ENCODE data around the gene TMEM204.

- TF ChIP-seq POLR2A (IDR thresholded peaks at IDR 0.05) (no peak), CTCF (IDR thresholded peaks at IDR 0.05) (no peak)
Observed at GRCh38 chr16:1580256-1580655, 46.8 kb downstream of the TMEM204 start.

Measured in transverse colon (tissue), 3 donors.